GM15510 (cell line): ENCODE data around the gene MCUR1.

ENCODE experiments used
- POLR2A ChIP-seq: IDR thresholded peaks from 3 replicates; pipeline ENCODE4 v1.6.1; 2011; ENCODE audit warnings: borderline replicate concordance; ENCODE audit not compliant: insufficient read length; ENCODE audit errors: extremely low read depth

MCUR1 gene

GRCh38 chr6:13814176-13814937 is at the start of gene MCUR1:
TSS of gene MCUR1 (minus strand) at chr6:13814557. CDS start at chr6:13814429, 128 bp downstream.
- peak; percentile 84 for TF ChIP-seq POLR2A

- no peak for TF ChIP-seq POLR2A
Observed at GRCh38 chr6:13863699-13864155, 49.4 kb upstream of the MCUR1 start.

- TF ChIP-seq POLR2A: no peak
Observed at GRCh38 chr6:13859871-13860555, 45.7 kb upstream of the MCUR1 start.

- TF ChIP-seq POLR2A: no peak
Observed at GRCh38 chr6:13854716-13855250, 40.4 kb upstream of the MCUR1 start.

- TF ChIP-seq POLR2A: no peak
Observed at GRCh38 chr6:13853871-13854270, 39.5 kb upstream of the MCUR1 start.

- TF ChIP-seq POLR2A: no peak
Observed at GRCh38 chr6:13851803-13852202, 37.4 kb upstream of the MCUR1 start.

- TF ChIP-seq POLR2A: no peak
Observed at GRCh38 chr6:13851330-13851729, 37.0 kb upstream of the MCUR1 start.

- no peak for TF ChIP-seq POLR2A
Observed at GRCh38 chr6:13848522-13849150, 34.3 kb upstream of the MCUR1 start.

- no peak for TF ChIP-seq POLR2A
Observed at GRCh38 chr6:13847326-13848050, 33.1 kb upstream of the MCUR1 start.

GRCh38 chr6:13846841-13847240 is 32.5 kb upstream of the MCUR1 start:
- TF ChIP-seq POLR2A: no peak

GRCh38 chr6:13841936-13842335 is 27.6 kb upstream of the MCUR1 start:
- TF ChIP-seq POLR2A: no peak

- no peak for TF ChIP-seq POLR2A
Observed at GRCh38 chr6:13838616-13839015, 24.3 kb upstream of the MCUR1 start.

GRCh38 chr6:13836170-13836569 is 21.8 kb upstream of the MCUR1 start:
- TF ChIP-seq POLR2A: no peak

- no peak for TF ChIP-seq POLR2A
Observed at GRCh38 chr6:13834790-13835189, 20.4 kb upstream of the MCUR1 start.

GRCh38 chr6:13832778-13833177 is 18.4 kb upstream of the MCUR1 start:
- no peak for TF ChIP-seq POLR2A

GRCh38 chr6:13831615-13832014 is 17.3 kb upstream of the MCUR1 start:
- no peak for TF ChIP-seq POLR2A

- no peak for TF ChIP-seq POLR2A
Observed at GRCh38 chr6:13830803-13831202, 16.4 kb upstream of the MCUR1 start.
